ENCODE results near the gene RNASEH2B.

RNASEH2B gene

GRCh38 chr13:50911937-50912795 is 2.6 kb downstream of the RNASEH2B start:
- H3K4me3 ChIP-seq (ENCODE audit: low read depth, low read length) = peak overlapping the region; percentile 93
- peak; percentile 97 for DNase-seq (ENCODE audit: low read depth)
- peak; percentile 88 for TF ChIP-seq CTCF (IDR thresholded peaks at IDR 0.05; ENCODE audit: insufficient read depth, low read depth, low read length, missing control alignments)

DNA sequence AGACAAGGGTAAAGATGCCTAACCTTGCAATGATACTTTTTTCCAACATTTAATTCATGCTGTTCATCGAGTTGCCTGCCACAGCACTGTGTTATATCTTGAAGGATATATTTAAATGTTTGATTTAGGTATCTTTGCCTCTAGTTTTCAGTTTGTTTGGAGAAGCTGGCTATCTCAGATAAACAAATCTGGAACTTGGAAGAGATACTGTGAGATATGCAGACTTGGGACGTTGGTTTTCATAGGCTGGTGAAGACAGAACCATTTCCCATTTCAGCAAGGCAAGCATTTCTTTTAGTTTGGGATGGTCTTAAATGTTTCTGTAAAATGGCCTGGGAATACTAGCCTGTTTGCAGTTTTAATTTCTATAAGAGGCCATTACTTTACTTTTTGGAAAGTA is 3.3 kb downstream of the RNASEH2B start:
- H3K4me3 ChIP-seq (ENCODE audit: low read depth, low read length) = no peak overlapping the region
- TF ChIP-seq CTCF (IDR thresholded peaks at IDR 0.05; ENCODE audit: insufficient read depth, low read depth, low read length, missing control alignments) = no peak
- no peak for DNase-seq (ENCODE audit: low read depth)

DNA sequence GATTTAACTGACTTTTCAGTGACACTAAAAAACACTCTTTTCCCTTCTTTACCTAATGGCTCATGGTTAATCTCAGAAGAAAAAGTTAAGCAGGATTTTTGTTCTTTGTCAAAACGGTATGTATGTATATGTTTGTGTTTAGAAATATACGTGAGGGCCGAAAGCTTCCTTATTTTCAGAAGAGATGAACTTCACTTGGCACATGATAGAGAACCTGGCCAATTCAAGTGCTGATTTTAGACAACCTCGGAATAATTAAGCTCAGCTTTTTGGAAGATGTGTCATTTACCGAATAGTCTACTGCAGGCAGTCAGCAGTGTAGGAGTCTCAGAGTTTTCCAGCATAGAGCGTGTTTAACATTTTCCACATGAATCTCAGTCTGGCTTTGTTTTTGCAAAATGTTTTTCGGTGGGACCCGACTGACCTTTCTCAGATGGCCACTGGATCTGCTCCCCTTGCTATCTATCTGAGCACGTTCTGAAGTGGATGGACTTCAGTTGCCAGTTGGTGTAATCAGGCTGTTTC is 4.6 kb downstream of the RNASEH2B start:
- no peak overlapping the region for H3K4me3 ChIP-seq (ENCODE audit: low read depth, low read length)
- DNase-seq (ENCODE audit: low read depth) = no peak
- no peak for TF ChIP-seq CTCF (IDR thresholded peaks at IDR 0.05; ENCODE audit: insufficient read depth, low read depth, low read length, missing control alignments)

GRCh38 chr13:50914848-50915247 is 5.3 kb downstream of the RNASEH2B start:
- H3K4me3 ChIP-seq (ENCODE audit: low read depth, low read length) = no peak overlapping the region
- DNase-seq (ENCODE audit: low read depth) = peak; percentile 59
- TF ChIP-seq CTCF (IDR thresholded peaks at IDR 0.05; ENCODE audit: insufficient read depth, low read depth, low read length, missing control alignments) = no peak

DNA sequence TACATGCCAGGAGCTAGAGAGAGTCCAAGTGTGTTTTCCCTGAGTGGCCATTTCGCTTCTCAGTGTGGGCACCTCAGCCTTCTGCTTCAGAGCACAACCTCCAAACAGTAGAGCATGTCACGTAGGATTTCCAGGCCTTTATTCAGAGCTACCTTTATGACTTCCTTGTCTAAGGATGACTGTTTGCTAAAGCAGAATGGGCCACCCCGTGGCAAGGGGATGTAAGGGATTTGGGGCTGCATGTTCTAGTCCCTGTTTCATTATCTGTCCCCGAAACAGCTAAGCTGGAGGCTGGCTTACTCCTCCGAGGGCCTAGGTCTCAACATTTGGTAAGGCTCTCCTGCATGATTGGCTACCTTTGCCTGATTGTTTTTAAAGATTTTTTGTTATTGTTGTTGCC is 6.0 kb downstream of the RNASEH2B start:
- TF ChIP-seq CTCF (IDR thresholded peaks at IDR 0.05; ENCODE audit: insufficient read depth, low read depth, low read length, missing control alignments) = peak; percentile 14
- peak; percentile 78 for DNase-seq (ENCODE audit: low read depth)
- no peak overlapping the region for H3K4me3 ChIP-seq (ENCODE audit: low read depth, low read length)

- TF ChIP-seq CTCF (IDR thresholded peaks at IDR 0.05; ENCODE audit: insufficient read depth, low read depth, low read length, missing control alignments) = no peak
- H3K4me3 ChIP-seq (ENCODE audit: low read depth, low read length) = peak overlapping the region; percentile 30; the same call in 1 of the 2 replicates
- DNase-seq (ENCODE audit: low read depth) = peak; percentile 66
Observed at GRCh38 chr13:50916701-50917184, 7.2 kb downstream of the RNASEH2B start.

Data from GM12865 (cell line).